Ureter (tissue), 1 donor: ENCODE data around the gene SCN4A. TPM values are rescaled to one million over a fixed set of nuclear protein-coding genes. Genes with fewer than 3 reads are reported as not detected.
"Not testable (repeated sequence)": the region's sequence is repeated elsewhere in the genome, so short reads cannot be mapped to it uniquely, and the experiment has no call there.

Source experiments
- DNase-seq: peaks from one replicate; pipeline ENCODE4 v3.0.0-alpha.2; 2020; ENCODE audit warnings: low spot score
- total RNA-seq: library from RNA; stranded (reverse); gene quantifications from one replicate; pipeline ENCODE4 v1.2.4, GENCODE V29; 2023
- donor health status: DM: yes; HTN: yes; CAD: no.

Gene SCN4A
- total RNA-seq, 1 donor from 2014 or later = 2.2 TPM

GRCh38 chr17:63916566-63917185, 56.0 kb downstream of the SCN4A start:
- no peak for DNase-seq

GRCh38 chr17:63915753-63916152, 57.0 kb downstream of the SCN4A start:
- not testable (repeated sequence) for DNase-seq

- DNase-seq = no peak
These were observed 58.2 kb downstream of the SCN4A start for GRCh38 chr17:63914471-63914870.

GRCh38 chr17:63911657-63912100, 61.0 kb downstream of the SCN4A start:
- no peak for DNase-seq

GRCh38 chr17:63911041-63911635, 61.6 kb downstream of the SCN4A start, which contains the start of gene CSHL1:
Gene CSHL1 (minus strand): TSS chr17:63911258. CDS start chr17:63911196, 62 bp downstream.
- DNase-seq = no peak

- DNase-seq = no peak
These were observed 62.6 kb downstream of the SCN4A start for GRCh38 chr17:63910096-63910495.

DNA sequence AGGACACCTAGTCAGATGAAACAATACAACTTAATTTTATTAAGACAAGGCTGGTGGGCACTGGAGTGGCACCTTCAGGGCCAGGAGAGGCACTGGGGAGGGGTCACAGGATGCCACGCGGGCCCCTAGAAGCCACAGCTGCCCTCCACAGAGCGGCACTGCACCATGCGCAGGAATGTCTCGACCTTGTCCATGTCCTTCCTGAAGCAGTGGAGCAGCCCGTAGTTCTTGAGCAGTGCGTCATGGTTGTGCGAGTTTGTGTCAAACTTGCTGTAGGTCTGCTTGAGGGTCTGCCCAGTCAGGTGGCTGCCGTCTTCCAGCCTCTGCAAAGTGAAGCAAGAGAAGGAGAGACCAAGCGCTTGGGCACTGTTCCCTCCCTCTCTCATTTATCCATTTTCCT, 63.1 kb downstream of the SCN4A start:
- DNase-seq = not testable (repeated sequence)

GRCh38 chr17:63907161-63907778, 65.4 kb downstream of the SCN4A start:
- DNase-seq = not testable (repeated sequence)

DNA sequence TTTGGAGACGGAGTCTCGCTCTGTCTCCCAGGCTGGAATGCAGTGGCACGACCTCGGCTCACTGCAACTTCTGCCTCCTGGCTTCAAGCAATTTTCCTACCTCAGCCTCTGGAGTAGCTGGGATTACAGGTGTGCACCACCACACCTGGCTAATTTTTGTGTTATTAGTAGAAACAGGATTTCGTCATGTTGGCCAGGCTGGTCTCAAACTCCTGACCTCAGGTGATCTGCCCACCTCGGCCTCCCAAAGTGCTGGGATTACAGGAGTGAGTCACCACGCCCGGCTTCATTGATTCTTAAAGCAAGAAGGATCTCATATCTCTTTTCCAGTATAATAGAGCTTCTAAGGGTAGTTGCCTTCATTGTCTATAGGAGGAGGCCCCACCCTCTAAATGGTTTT, 67.9 kb downstream of the SCN4A start:
- DNase-seq = not testable (repeated sequence)

GRCh38 chr17:63903787-63904201, 68.9 kb downstream of the SCN4A start:
- not testable (repeated sequence) for DNase-seq

DNA sequence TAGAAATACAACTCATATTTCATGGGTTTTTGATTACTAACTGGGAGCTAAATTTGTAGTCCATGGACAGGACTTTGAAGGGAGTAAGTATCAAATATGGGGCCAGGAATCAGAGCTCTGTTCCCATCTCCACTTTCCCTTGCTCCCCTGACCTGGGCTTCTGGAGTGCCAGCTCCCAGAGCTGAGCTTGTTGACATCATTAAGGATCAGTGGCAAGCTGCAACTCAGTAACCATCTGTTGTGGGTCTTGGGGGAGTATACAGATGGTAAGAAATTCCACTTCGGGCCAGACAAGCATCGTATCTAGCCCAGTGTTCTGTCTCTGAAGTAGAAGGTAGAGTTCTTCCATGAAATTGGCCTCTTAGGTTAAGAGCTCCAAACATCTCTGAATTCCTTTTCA, 70.7 kb downstream of the SCN4A start:
- not testable (repeated sequence) for DNase-seq

DNA sequence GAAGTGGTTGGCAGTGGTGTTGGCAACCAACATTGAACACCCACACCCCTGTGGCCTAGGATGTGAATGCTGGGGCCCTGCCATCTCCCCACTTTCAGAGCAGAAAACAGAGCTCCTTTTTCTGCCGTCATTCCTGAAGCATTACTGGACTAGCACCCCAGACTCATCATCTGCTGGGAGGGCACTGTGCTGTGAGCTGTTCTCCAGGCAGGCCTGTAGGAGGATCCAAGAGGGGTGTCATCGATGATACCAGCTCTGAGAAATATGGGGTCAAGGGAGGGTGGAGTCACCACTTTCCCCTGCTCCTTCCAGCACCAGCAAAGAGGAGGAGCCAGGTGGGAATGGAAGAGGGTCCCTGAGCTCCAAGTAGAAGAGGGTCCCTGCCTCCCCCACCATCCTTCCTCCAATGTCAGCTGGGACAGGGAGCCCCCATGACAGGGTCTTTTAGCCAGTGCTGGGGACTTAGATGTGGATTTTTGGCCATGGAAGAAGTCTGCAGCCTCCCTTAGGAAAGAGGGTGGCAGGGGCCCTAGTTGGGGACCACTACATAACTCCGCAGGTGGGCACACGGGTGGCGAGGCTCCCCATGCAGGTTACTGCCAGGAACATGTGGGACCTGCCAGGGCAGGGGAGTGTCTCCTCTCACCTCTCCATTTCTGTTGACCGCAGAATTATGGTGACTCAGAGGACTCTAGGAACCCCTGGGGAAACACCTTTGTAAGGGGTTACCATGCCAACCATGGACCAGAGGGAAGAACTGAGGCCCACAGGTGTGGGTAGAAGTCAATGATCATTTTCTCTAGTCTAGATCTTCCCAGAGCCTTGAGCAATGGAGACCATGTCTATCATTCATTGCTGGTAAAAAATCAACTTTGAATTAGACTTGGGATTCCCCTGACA, 73.6 kb downstream of the SCN4A start:
- not testable (repeated sequence) for DNase-seq

DNA sequence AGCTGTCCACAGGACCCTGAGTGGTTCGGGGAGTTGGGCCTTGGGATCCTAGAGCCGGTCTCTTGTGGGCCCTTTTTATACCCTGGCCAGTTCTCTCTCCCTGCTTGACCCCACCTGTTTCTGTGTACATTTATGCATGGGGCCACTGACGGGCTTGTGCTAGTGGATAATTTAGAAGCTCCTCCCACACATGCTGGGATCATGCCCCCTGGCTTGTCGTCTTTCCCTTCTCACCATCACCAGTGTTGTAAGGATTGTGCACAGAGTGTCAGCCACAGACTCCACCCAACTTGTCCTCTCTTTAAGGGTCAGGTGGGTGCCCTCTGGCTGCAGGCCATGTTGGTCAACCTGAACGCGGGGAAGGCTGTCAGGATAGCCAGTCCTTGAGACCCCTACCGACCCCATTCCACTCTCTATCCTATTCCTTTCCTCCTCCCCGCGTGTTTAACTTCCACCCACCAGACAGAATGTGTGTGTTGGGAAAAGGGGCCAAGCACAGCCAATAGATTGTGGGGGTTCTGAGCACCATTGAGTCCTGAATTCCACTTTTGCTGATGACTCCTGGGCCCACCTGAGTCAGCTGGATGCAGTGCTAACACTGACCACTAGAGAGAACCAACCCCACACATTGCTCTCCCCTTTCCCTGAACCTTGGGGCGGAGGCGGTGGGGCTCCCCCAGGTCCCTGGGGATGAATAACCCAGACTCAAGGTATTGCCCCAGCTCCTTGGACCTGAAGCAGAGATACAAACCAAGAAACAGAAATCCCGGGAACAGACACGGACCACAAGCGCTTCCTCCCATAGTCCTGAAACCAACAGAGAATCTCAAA, 76.0 kb downstream of the SCN4A start, which contains the start of gene CSH1:
TSS of gene CSH1 (minus strand) at position 51 of the 831 bp plus-strand sequence. CDS start 63 bp downstream, outside the sequence.
- not testable (repeated sequence) for DNase-seq

DNA sequence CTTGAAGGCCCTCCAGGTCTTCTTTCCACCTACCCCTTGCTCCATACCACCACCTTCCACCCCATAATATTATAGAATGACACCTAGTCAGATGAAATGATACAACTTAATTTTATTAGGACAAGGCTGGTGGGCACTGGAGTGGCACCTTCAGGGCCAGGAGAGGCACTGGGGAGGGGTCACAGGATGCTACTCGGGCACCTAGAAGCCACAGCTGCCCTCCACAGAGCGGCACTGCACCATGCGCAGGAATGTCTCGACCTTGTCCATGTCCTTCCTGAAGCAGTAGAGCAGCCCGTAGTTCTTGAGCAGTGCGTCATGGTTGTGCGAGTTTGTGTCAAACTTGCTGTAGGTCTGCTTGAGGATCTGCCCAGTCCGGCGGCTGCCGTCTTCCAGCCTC, 77.9 kb downstream of the SCN4A start:
- DNase-seq = not testable (repeated sequence)

DNA sequence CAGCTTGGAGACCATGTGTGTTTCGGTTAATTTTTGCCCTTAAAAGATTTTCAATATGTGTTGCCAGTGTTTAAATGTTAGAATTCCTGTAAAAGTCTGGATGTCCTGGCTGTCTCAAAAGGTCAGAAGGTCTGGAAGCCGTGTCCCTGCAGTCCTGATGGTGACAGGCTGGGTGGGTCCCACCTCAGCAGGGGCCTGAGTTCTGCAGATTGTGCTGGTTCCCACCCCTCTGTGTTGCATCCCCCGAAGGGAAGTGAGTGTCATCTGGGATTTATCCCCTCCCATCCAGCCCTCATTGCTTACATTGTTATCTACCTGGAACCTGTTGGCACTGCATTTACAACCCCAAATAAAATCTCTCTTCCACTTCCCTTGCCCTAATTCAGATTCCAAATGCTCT, 78.7 kb downstream of the SCN4A start:
- DNase-seq = not testable (repeated sequence)

DNA sequence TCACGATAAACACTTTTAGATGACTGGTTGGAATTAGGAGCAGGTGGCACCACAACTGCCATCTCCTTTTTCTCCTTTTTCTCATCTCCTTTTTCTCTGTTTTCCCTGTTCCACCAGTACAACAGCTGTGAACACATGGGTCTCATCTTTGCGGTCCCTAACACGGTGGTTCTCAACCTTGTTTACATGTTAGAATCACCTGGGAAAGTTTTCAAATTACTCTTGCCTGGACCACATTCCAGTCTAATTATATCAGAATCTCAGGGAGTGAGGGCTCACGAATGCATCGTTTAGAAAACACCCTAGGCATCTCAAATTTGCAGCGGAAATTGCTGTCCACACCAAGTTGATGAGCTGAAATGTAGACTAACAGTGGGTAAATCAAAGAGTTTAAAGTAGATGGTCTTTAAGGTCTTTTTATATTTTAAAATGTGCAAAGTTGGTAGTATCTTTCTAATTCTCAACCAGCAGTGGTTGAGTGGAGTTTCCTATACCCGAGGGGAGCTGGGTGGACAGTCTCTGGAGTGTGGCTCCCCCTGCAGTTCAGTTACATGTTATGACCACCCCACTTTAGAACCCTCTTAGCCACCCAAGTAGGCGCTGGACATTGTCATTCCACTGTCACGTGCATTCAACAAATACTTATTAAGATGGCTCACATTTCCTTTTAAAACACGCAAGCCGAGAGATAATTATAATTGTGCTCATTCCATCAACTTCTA, 80.2 kb downstream of the SCN4A start:
- not testable (repeated sequence) for DNase-seq

- not testable (repeated sequence) for DNase-seq
These were observed 83.5 kb downstream of the SCN4A start for GRCh38 chr17:63889026-63889848.
